ENCODE data around the gene DSG3. TPM values are rescaled to one million over a fixed set of nuclear protein-coding genes. Genes with fewer than 3 reads are reported as not detected.

Gene DSG3
- total and polyA plus RNA-seq, 4 donors: 0.03 to 0.09 TPM; not detected in 2

DNA sequence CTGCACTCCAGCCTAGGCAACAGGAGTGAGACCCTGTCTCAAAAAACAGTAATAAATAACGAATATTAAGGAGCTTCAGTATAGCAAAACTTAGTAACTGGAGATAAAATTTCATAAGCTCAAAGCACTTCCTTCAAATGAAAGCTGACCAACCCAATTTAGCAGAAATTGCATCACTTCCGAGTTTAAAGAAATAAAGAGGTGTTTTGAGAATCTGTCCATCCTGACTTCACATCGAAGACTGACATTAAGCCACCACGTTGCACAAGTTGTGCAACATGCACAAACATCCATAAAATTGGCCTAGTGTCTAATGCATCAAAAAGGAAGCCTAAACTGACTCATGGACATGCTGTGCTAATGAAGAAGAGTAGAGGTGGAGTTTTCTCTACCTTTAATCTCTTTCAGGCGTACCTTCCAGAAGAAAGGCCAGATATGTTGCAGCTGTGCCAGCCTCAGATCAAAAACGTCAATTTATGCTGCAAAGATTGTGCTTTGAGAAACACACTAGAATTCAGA is 7.7 kb upstream of the DSG3 start:
- H3K9ac ChIP-seq (ENCODE audit: insufficient read depth in 1 of 2, low read length in 2 of 2): no peak overlapping the region
- TF ChIP-seq, protein P1, sequence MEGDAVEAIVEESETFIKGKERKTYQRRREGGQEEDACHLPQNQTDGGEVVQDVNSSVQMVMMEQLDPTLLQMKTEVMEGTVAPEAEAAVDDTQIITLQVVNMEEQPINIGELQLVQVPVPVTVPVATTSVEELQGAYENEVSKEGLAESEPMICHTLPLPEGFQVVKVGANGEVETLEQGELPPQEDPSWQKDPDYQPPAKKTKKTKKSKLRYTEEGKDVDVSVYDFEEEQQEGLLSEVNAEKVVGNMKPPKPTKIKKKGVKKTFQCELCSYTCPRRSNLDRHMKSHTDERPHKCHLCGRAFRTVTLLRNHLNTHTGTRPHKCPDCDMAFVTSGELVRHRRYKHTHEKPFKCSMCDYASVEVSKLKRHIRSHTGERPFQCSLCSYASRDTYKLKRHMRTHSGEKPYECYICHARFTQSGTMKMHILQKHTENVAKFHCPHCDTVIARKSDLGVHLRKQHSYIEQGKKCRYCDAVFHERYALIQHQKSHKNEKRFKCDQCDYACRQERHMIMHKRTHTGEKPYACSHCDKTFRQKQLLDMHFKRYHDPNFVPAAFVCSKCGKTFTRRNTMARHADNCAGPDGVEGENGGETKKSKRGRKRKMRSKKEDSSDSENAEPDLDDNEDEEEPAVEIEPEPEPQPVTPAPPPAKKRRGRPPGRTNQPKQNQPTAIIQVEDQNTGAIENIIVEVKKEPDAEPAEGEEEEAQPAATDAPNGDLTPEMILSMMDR (IDR thresholded peaks at IDR 0.05; ENCODE audit: control extremely low read depth, extremely low read depth): no peak
- no peaks in the 10 kb centered on the region for H3K4me1 ChIP-seq (ENCODE audit: control insufficient read depth in 5 of 5, insufficient read depth in 5 of 5, low read length in 5 of 5)
- DNase-seq (no peak), ATAC-seq (ENCODE audit: insufficient read depth, low FRiP score) (no peak)
- H3K27me3 ChIP-seq (ENCODE audit: control insufficient read depth in 3 of 3, insufficient read depth in 3 of 3, low read length in 2 of 3): no peaks in the 10 kb centered on the region
- no peaks in the 10 kb centered on the region for H3K36me3 ChIP-seq (ENCODE audit: control insufficient read depth in 4 of 4, insufficient read depth in 4 of 4, low read length in 4 of 4)
- WGBS, 2 donors: 55 to 56% methylated on average over 6 of the region's 6 CpGs
- H3K4me3 ChIP-seq: no peak overlapping the region
- peaks cover 0 to 2% (median 0%) of the 10 kb centered on the region in 4 donors for H3K9me3 ChIP-seq (ENCODE audit: control insufficient read depth in 4 of 4, insufficient read depth in 3 of 4, low read length in 3 of 4)
- H3K27ac ChIP-seq (ENCODE audit: low read depth in 1 of 2, low read length in 1 of 2): no peak overlapping the region

DNA sequence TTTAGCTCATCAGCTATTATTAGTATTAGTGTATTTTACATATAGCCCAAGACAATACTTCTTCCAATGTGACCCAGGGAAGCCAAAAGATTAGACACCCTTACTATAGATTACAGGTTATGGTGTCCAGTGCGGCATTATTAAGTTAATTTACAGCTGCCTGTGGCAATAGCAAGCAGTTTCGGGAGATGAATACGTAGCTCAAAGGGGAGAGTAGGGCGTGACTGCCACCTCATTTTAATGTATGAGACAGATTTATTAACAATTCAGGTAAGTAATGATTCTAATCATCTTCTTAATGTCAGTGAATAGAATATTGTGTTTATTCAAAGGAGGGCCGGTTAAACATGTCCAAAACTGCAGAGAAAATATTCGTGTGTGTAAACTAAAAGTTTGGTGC is 6.8 kb upstream of the DSG3 start:
- DNase-seq: no peak
- no peak for ATAC-seq (ENCODE audit: insufficient read depth, low FRiP score)
- Histone ChIP-seq H3K27me3 (ENCODE audit: control insufficient read depth in 3 of 3, insufficient read depth in 3 of 3, low read length in 2 of 3) (no peaks in the 10 kb centered on the region), H3K9ac (ENCODE audit: insufficient read depth in 1 of 2, low read length in 2 of 2) (no peak overlapping the region), H3K36me3 (ENCODE audit: control insufficient read depth in 4 of 4, insufficient read depth in 4 of 4, low read length in 4 of 4) (no peaks in the 10 kb centered on the region), H3K9me3 (ENCODE audit: control insufficient read depth in 4 of 4, insufficient read depth in 3 of 4, low read length in 3 of 4) (no peaks in the 10 kb centered on the region), H3K4me3 (no peak overlapping the region), H3K4me1 (ENCODE audit: control insufficient read depth in 5 of 5, insufficient read depth in 5 of 5, low read length in 5 of 5) (no peaks in the 10 kb centered on the region), H3K27ac (ENCODE audit: low read depth in 1 of 2, low read length in 1 of 2) (no peak overlapping the region)
- TF ChIP-seq, protein P1 (IDR thresholded peaks at IDR 0.05; ENCODE audit: control extremely low read depth, extremely low read depth): no peak
- 91 to 93% methylated on average over 6 of the region's 6 CpGs for WGBS, 2 donors

DNA sequence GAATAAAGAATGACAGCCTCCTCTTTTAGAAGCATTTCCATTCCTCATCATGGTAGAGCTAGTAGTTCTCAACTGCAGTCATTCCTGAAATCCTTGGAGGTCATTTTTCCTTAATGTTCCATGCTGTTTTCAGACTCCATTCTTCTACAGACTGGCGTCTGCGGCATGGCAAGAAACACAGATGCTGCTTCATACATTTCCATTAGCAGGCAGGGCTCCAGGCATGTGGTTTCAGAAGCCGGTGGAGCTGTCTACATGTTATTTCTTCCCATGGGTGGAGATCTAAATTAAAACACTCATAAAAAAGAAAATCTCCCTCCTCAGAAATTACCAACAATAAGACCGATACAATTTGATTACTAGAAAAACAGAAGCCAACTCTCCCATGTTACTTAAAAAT is 6.0 kb upstream of the DSG3 start:
- Histone ChIP-seq H3K9ac (ENCODE audit: insufficient read depth in 1 of 2, low read length in 2 of 2) (no peak overlapping the region), H3K36me3 (ENCODE audit: control insufficient read depth in 4 of 4, insufficient read depth in 4 of 4, low read length in 4 of 4) (no peaks in the 10 kb centered on the region), H3K4me3 (no peak overlapping the region), H3K27ac (ENCODE audit: low read depth in 1 of 2, low read length in 1 of 2) (no peak overlapping the region), H3K4me1 (ENCODE audit: control insufficient read depth in 5 of 5, insufficient read depth in 5 of 5, low read length in 5 of 5) (no peaks in the 10 kb centered on the region), H3K27me3 (ENCODE audit: control insufficient read depth in 3 of 3, insufficient read depth in 3 of 3, low read length in 2 of 3) (no peaks in the 10 kb centered on the region), H3K9me3 (ENCODE audit: control insufficient read depth in 4 of 4, insufficient read depth in 3 of 4, low read length in 3 of 4) (no peaks in the 10 kb centered on the region)
- TF ChIP-seq, protein P1 (IDR thresholded peaks at IDR 0.05; ENCODE audit: control extremely low read depth, extremely low read depth): no peak
- 92 to 93% methylated on average over 4 of the region's 4 CpGs for WGBS, 2 donors
- ATAC-seq (ENCODE audit: insufficient read depth, low FRiP score): no peak
- no peak for DNase-seq

DNA sequence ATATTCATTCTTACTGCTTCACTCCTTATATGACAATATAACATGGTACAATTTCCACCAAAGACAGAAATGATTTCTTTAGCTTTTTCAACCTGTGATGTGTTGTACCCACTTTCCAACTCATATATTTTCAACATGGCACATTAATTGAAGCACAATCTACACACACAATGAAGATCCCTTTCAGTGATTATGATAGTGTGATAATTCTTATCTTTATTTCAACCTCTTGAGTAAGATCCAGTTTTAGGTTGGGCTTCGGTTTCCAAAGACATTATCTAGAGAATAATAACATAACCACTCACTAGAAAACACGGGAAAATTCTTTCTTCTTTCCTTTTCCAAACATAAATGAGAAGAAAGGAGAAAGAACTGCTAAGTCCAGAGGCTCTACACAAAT is 3.4 kb upstream of the DSG3 start:
- Histone ChIP-seq H3K36me3 (ENCODE audit: control insufficient read depth in 4 of 4, insufficient read depth in 4 of 4, low read length in 4 of 4) (no peaks in the 10 kb centered on the region), H3K27ac (ENCODE audit: low read depth in 1 of 2, low read length in 1 of 2) (no peak overlapping the region), H3K9ac (ENCODE audit: insufficient read depth in 1 of 2, low read length in 2 of 2) (no peak overlapping the region), H3K4me1 (ENCODE audit: control insufficient read depth in 5 of 5, insufficient read depth in 5 of 5, low read length in 5 of 5) (no peaks in the 10 kb centered on the region), H3K4me3 (no peak overlapping the region), H3K9me3 (ENCODE audit: control insufficient read depth in 4 of 4, insufficient read depth in 3 of 4, low read length in 3 of 4) (no peaks in the 10 kb centered on the region), H3K27me3 (ENCODE audit: control insufficient read depth in 3 of 3, insufficient read depth in 3 of 3, low read length in 2 of 3) (no peaks in the 10 kb centered on the region)
- WGBS, 2 donors: 74 to 90% methylated on average over 2 of the region's 2 CpGs
- no peak for DNase-seq
- ATAC-seq (ENCODE audit: insufficient read depth, low FRiP score): no peak
- TF ChIP-seq, protein P1 (IDR thresholded peaks at IDR 0.05; ENCODE audit: control extremely low read depth, extremely low read depth): no peak
